ENCODE results near the gene RASEF. TPM values are rescaled to one million over a fixed set of nuclear protein-coding genes. Genes with fewer than 3 reads are reported as not detected.

The RASEF gene
- total and polyA plus RNA-seq, 9 donors, result 0.07 to 15.9 (median 1.0) TPM

DNA sequence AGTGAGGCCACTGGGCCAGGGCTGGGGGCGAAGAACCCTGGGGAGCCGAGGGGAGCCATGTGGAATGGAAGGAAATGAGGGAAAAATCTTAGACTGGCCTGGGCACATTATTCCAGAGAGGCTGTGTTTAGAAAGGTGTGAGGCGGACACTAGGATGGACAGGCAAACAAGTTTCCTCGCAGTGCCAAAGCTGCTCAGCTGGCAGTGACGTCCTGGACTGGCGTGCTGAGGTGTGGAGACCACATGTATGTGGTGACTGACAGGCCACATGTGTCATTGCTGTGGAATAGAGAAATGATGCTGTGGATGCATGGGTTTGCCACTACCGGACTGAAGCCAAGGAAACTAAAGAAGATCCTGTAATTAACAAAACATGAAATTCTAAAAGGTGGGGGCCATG lies 42.6 kb downstream of the RASEF start:
- Histone ChIP-seq H3K4me3 (no peak overlapping the region), H3K36me3 (no peaks in the 10 kb centered on the region), H3K9me3 (no peaks in the 10 kb centered on the region), H3K27me3 (no peaks in the 10 kb centered on the region), H3K4me1 (ENCODE audit: insufficient read depth) (no peaks in the 10 kb centered on the region), H3K27ac (no peak overlapping the region)
- 88 to 90% (median 88%) methylated on average over 7 of the region's 7 CpGs for WGBS, 3 donors
- TF ChIP-seq POLR2A (IDR thresholded peaks at IDR 0.05), result no peak
- TF ChIP-seq, protein P1, sequence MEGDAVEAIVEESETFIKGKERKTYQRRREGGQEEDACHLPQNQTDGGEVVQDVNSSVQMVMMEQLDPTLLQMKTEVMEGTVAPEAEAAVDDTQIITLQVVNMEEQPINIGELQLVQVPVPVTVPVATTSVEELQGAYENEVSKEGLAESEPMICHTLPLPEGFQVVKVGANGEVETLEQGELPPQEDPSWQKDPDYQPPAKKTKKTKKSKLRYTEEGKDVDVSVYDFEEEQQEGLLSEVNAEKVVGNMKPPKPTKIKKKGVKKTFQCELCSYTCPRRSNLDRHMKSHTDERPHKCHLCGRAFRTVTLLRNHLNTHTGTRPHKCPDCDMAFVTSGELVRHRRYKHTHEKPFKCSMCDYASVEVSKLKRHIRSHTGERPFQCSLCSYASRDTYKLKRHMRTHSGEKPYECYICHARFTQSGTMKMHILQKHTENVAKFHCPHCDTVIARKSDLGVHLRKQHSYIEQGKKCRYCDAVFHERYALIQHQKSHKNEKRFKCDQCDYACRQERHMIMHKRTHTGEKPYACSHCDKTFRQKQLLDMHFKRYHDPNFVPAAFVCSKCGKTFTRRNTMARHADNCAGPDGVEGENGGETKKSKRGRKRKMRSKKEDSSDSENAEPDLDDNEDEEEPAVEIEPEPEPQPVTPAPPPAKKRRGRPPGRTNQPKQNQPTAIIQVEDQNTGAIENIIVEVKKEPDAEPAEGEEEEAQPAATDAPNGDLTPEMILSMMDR (IDR thresholded peaks at IDR 0.05), result no peak
- intact Hi-C loops (cut with DNase I), result no loop called here
- no peak for DNase-seq

DNA sequence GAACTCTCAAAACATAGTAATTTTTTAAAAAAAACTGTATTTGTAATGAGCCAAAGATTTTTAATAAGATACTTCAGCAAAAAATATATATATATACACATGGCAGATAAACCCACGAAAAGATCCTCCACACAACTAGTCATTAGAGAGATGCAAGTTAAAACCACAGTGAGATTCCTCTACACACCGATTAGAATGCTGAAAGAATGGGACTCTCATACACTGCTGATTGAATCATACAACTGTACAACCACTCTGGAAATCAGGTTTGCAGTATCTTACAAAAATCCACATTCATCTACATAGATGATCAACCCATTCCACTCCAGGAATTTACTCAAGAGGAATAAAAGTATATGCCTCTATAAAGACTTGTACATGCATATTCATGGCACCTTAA lies 43.7 kb downstream of the RASEF start:
- 87 to 94% (median 89%) methylated on average over 2 of the region's 2 CpGs for WGBS, 3 donors
- Histone ChIP-seq H3K9me3 (no peaks in the 10 kb centered on the region), H3K27ac (no peak overlapping the region), H3K27me3 (no peaks in the 10 kb centered on the region), H3K4me1 (ENCODE audit: insufficient read depth) (no peaks in the 10 kb centered on the region), H3K4me3 (no peak overlapping the region), H3K36me3 (no peaks in the 10 kb centered on the region)
- TF ChIP-seq, protein P1 (IDR thresholded peaks at IDR 0.05), result no peak
- TF ChIP-seq EP300 (IDR thresholded peaks at IDR 0.05) (no peak), POLR2A (IDR thresholded peaks at IDR 0.05) (no peak)
- intact Hi-C loops (cut with DNase I), result no loop called here
- no peak for DNase-seq

GRCh38 chr9:83015897-83016296 lies 47.0 kb downstream of the RASEF start:
- TF ChIP-seq, protein P1 (IDR thresholded peaks at IDR 0.05), result no peak
- no peak for TF ChIP-seq EP300 (IDR thresholded peaks at IDR 0.05)
- no peak for TF ChIP-seq POLR2A (IDR thresholded peaks at IDR 0.05)
- H3K36me3 ChIP-seq, result no peaks in the 10 kb centered on the region
- H3K4me3 ChIP-seq, result no peak overlapping the region
- H3K27ac ChIP-seq, result no peak overlapping the region
- H3K4me1 ChIP-seq (ENCODE audit: insufficient read depth), result peaks cover 3% of the 10 kb centered on the region
- WGBS, 3 donors, result 90 to 93% (median 92%) methylated on average over 2 of the region's 2 CpGs
- intact Hi-C loops (cut with DNase I), result no loop called here
- no peak for DNase-seq
- no peaks in the 10 kb centered on the region for H3K27me3 ChIP-seq
- H3K9me3 ChIP-seq, result no peaks in the 10 kb centered on the region

DNA sequence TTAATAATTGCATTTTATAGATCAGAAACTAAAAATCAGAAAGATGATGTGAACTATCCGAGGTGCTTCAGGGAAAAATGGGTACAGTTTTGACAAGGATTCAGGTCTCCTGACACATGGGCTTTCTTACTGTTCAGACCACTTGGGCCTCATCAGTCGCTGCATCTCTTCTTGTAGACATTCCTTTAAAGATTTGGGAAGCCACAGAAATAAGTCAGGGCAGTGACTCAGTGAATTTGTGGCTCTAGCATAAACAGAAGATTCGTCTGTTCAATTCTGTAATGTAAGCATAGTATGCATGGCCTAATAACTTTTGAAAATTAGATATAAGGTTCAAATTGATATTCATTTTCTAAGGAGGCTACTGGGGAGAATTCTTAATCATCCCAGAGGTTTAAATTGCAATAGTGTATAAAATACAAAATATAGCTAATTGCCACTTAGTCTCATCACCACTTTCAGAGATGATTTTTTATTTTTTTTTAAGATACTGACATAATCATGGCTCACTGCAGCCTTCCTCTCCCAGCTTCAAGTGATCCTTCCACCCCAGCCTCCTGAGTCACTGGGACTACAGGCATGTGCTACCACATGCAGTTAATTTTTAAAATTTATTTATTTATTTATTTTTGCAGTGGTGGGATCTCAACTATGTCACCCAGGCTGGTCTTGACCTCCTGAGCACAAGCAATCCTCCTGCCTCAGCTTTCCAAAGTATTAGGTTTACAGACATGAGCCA lies 48.9 kb downstream of the RASEF start:
- intact Hi-C loops (cut with DNase I), result no loop called here
- WGBS, 3 donors, result 66 to 75% (median 73%) methylated on average over 3 of the region's 3 CpGs
- Histone ChIP-seq H3K4me1 (ENCODE audit: insufficient read depth) (peaks cover 3% of the 10 kb centered on the region), H3K27ac (no peak overlapping the region), H3K4me3 (no peak overlapping the region), H3K27me3 (no peaks in the 10 kb centered on the region), H3K9me3 (no peaks in the 10 kb centered on the region), H3K36me3 (no peaks in the 10 kb centered on the region)
- no peak for DNase-seq
- TF ChIP-seq POLR2A (IDR thresholded peaks at IDR 0.05) (no peak), EP300 (IDR thresholded peaks at IDR 0.05) (no peak)
- TF ChIP-seq, protein P1 (IDR thresholded peaks at IDR 0.05), result no peak
